ENCODE measurements around the gene ASIC3.
"Not testable (repeated sequence)": the region's sequence is repeated elsewhere in the genome, so short reads cannot be mapped to it uniquely, and the experiment has no call there.

The ASIC3 gene

DNA sequence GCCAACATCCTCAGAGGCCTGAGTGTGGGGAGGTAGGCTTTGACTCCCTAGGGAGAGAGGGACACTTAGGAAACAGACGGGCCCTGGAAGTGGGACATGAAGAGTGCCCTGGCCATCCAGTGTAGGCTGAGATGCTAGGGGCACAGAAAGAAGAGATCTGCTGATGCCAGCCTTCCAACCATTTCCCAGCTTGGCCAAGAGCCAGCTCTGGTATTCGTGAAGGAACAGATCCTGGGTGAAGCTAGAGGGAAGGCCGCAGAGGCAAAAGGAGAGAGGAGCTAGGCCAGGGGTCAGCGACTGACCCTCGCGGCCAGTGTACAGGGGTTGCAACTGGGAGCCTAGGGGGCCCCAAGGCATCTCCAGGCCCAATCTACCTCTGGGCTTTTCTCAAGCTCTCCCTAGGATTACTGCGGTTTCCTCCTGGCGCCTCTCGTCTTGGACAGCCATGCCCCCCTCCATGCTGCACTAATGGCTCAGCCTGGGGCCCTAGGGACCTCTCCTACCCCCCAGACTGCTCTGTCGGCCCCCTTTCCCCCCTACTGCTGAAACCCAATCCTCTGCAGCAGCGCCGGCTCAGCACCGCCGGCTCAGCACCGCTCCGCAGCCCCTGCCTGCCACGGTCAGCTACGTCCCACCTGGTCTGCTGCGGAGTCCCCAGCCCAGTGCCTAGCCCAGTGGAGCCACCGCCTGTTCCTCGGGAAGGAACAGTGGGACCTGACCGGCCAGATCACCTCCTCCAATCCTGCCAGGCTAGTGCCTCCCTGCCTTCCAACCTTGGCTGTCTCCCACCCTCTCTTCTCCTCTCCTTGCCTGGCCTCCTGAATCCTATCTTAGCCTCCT, at the start of gene ASIC3:
TSS of gene ASIC3 (plus strand) at position 556 of the 840 bp plus-strand sequence. CDS start 355 bp downstream, outside the sequence.
- DNase-seq: no peak

GRCh38 chr7:150999001-150999400, 49.3 kb upstream of the ASIC3 start:
- DNase-seq: no peak

DNA sequence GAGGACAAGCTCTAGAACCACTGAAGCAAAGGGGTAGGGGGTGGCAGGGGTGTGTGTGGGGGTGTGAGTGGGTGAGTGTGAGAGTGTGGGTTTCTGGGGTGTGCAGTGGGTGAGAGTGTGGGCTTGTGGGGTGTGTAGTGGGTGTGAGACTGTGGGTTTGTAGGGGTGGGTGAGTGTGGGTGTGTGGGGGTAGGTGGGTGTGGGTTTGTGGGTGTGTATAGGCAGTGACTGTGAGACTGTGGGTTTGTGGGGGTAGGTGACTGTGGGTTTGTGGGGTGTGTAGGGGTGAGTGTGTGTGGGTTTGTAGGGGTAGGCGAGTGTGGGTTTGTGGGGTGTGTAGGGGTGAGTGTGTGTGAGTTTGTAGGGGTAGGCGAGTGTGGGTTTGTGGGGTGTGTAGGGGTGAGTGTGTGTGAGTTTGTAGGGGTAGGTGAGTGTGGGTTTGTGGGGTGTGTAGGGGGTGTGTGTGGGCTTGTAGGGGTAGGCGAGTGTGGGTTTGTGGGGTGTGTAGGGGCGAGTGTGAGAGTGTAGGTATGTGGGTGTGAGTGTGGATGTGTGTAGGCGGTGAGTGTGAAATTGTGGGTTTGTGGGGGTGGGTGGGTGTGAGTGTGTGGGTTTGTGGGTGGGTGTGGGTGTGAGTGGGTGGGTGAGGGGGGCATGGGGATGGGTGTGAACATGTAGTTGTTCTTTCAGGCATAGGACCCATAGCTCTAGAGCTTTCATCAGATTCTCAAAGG, 48.7 kb upstream of the ASIC3 start:
- peak; percentile 40 for DNase-seq

- no peak for DNase-seq
Observed at GRCh38 chr7:151000897-151001495, 47.3 kb upstream of the ASIC3 start.

DNA sequence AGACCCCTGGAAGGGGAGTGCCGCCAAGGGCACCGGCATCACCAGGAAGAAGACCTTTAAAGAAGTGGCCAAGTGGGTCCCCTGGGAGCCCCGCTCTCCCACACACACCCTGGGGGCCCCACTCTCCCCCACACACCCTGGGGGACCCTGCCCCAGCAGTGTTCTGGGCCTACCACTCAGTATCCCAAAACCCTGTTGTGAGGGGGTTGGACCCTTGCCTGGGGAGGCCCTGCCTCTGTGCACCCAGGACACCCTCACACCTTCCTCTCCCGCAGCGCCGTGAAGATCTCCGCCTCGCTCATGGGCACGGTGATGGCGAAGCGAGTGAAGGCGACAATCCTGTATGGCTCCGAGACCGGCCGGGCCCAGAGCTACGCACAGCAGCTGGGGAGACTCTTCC, 46.8 kb upstream of the ASIC3 start:
- DNase-seq: no peak

- DNase-seq: no peak
Observed at GRCh38 chr7:151003572-151003971, 44.8 kb upstream of the ASIC3 start.

GRCh38 chr7:151005566-151005965, 42.8 kb upstream of the ASIC3 start:
- DNase-seq: no peak

GRCh38 chr7:151006590-151007300, 41.6 kb upstream of the ASIC3 start:
- no peak for DNase-seq

DNA sequence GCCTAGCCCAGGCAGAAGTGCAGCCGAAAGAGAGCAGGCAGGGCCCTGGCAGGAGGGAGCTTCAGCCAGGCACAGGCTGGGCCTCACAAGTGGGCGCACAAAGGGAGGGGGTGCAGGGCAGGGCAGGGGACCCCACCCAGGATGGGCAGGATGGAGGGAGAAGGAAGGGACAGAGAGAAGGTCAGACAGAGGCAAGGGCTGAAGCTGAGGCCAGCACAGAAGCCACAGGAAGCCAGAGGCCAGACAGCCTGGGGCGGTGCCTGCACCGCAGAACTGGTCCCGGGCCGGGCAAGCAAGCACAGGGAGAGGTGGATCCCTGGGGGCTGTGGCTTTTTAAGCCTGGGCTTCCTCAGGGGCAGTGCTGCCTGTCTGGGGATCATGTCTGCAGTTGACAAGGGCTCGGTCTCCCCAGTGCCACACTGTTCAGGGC, 40.8 kb upstream of the ASIC3 start:
- DNase-seq: no peak

DNA sequence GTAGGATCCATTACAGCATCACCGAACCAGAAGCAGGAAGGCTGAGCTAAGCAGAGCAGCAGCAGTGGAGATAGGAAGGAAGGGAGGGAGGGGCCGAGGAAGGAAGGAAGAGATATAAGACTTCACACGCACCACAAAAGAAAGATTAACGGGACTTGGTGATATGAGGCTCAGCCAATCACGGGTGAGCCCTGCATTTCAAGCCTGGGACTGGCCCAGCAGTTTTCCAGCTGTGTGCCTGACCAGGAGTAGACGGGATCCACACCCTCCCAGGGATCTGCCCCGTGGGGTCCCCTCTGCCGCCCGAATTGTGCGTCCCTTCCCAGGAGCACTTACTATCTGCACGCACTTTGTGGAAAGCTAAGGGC, 40.2 kb upstream of the ASIC3 start:
- DNase-seq: peak; percentile 58

- peak; percentile 86 for DNase-seq
Observed at GRCh38 chr7:151008511-151009323, 39.6 kb upstream of the ASIC3 start.

DNA sequence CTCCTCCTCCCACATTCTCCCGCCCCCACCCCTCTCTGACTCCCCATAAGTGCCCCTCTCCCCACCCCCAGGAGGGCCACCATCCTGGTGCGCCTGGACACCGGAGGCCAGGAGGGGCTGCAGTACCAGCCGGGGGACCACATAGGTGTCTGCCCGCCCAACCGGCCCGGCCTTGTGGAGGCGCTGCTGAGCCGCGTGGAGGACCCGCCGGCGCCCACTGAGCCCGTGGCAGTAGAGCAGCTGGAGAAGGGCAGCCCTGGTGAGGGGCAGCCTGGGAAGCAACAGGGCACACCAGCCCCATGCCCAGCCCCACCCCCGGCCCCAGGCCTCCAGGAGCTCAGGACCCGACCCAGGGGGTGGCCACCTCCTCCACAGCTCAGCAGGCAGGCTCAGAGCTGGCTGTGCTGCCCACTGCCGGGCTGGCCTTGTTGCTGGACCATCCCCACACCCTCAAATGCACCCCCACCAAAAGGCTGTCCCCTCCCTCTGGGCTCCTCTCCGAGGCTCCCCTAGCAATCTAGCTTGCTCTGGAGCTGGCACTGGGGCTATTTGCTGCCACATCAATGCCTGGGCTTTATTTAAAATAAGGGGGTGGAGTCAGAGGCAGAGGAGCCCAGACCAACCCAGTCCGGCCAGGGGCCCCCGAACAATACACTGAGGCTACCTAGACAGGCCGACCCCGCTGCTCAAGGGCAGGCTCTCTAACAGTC, 38.8 kb upstream of the ASIC3 start:
- no peak for DNase-seq

DNA sequence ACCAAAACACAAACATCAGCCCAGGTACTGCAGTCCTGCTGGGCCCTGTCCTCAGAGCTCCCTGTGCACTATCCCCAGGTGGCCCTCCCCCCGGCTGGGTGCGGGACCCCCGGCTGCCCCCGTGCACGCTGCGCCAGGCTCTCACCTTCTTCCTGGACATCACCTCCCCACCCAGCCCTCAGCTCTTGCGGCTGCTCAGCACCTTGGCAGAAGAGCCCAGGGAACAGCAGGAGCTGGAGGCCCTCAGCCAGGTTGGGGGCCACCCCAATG, 38.4 kb upstream of the ASIC3 start:
- DNase-seq: no peak

DNA sequence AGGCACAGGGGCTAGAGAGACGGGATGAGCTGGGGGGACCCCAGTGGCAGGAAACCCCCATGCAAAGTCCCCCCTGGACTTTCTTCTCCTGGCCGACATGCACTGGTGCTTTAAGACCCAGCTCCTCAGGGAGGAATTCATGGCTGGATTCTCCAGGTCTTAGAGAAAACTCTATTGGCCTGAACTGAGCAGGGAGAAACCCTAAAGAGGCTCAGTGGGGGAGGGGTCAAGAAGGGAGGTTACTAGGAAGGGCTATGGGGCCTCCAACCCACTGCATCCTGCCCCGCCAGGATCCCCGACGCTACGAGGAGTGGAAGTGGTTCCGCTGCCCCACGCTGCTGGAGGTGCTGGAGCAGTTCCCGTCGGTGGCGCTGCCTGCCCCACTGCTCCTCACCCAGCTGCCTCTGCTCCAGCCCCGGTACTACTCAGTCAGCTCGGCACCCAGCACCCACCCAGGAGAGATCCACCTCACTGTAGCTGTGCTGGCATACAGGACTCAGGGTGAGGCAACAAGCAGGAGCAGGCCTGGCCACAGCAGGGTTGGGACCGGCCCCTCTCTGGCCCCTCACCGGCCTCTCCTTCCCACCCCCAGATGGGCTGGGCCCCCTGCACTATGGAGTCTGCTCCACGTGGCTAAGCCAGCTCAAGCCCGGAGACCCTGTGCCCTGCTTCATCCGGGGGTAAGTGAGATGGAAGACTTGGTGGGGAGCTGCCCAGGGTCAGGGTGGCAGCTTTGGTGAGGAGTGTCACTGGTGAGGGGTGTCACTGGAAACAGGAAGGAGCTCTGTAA, 37.8 kb upstream of the ASIC3 start:
- peak; percentile 37 for DNase-seq

DNA sequence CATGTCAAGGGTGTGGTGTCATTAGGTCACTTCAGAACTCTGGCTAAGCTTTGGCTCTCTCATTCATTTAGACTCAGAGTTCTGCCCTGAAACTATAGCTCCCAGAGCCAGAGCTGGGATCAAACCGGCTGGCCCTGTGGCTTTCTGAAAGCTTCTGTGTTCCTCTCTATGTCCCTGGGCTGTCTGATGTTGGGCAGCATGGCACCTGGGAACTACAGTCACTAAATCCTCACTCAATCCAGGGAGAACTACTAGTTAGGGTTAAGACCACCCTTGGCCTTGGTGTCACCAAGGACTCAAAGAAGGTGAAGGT, 37.3 kb upstream of the ASIC3 start:
- no peak for DNase-seq

- not testable (repeated sequence) for DNase-seq
Observed at GRCh38 chr7:151011616-151012015, 36.7 kb upstream of the ASIC3 start.

- DNase-seq: no peak
Observed at GRCh38 chr7:151012031-151012692, 36.2 kb upstream of the ASIC3 start.

- no peak for DNase-seq
Observed at GRCh38 chr7:151012911-151013347, 35.4 kb upstream of the ASIC3 start.

- DNase-seq: no peak
Observed at GRCh38 chr7:151013356-151013732, 35.0 kb upstream of the ASIC3 start.

- DNase-seq: peak; percentile 95
Observed at GRCh38 chr7:151013733-151014497, 34.4 kb upstream of the ASIC3 start.
